GM19238 (cell line): ENCODE results near the gene DACH1.
"Not testable (repeated sequence)": the region's sequence is repeated elsewhere in the genome, so short reads cannot be mapped to it uniquely, and the experiment has no call there.

Experiments
- DNase-seq: peaks from one replicate; pipeline ENCODE4 v3.0.0; 2011; ENCODE audit warnings: low spot score; ENCODE audit not compliant: insufficient read length

Gene DACH1

GRCh38 chr13:71785361-71785760 is 81.6 kb downstream of the DACH1 start:
- no peak for DNase-seq

GRCh38 chr13:71780546-71780945 is 86.5 kb downstream of the DACH1 start:
- DNase-seq = no peak

- DNase-seq = not testable (repeated sequence)
These were observed 88.0 kb downstream of the DACH1 start for GRCh38 chr13:71778998-71779397.

GRCh38 chr13:71775966-71776365 is 91.0 kb downstream of the DACH1 start:
- no peak for DNase-seq

- DNase-seq = no peak
These were observed 92.1 kb downstream of the DACH1 start for GRCh38 chr13:71774863-71775262.

GRCh38 chr13:71773531-71773930 is 93.5 kb downstream of the DACH1 start:
- no peak for DNase-seq

- no peak for DNase-seq
These were observed 94.6 kb downstream of the DACH1 start for GRCh38 chr13:71772361-71772760.

GRCh38 chr13:71771144-71771543 is 95.9 kb downstream of the DACH1 start:
- no peak for DNase-seq

- DNase-seq = no peak
These were observed 96.3 kb downstream of the DACH1 start for GRCh38 chr13:71770710-71771109.

- no peak for DNase-seq
These were observed 98.1 kb downstream of the DACH1 start for GRCh38 chr13:71768881-71769280.

- DNase-seq = no peak
These were observed 107.1 kb downstream of the DACH1 start for GRCh38 chr13:71759651-71760511.

GRCh38 chr13:71758828-71759227 is 108.2 kb downstream of the DACH1 start:
- no peak for DNase-seq

GRCh38 chr13:71754407-71754974 is 112.5 kb downstream of the DACH1 start:
- DNase-seq = no peak

- DNase-seq = no peak
These were observed 114.1 kb downstream of the DACH1 start for GRCh38 chr13:71752775-71753513.

GRCh38 chr13:71751073-71751472 is 115.9 kb downstream of the DACH1 start:
- DNase-seq = no peak

GRCh38 chr13:71730267-71730666 is 136.7 kb downstream of the DACH1 start:
- DNase-seq = no peak

- no peak for DNase-seq
These were observed 137.6 kb downstream of the DACH1 start for GRCh38 chr13:71729441-71729840.

GRCh38 chr13:71727662-71728061 is 139.3 kb downstream of the DACH1 start:
- no peak for DNase-seq

- no peak for DNase-seq
These were observed 140.0 kb downstream of the DACH1 start for GRCh38 chr13:71727042-71727441.

- no peak for DNase-seq
These were observed 144.8 kb downstream of the DACH1 start for GRCh38 chr13:71722206-71722605.

- no peak for DNase-seq
These were observed 145.9 kb downstream of the DACH1 start for GRCh38 chr13:71721104-71721503.

GRCh38 chr13:71718931-71719330 is 148.1 kb downstream of the DACH1 start:
- no peak for DNase-seq
